ENCODE measurements around the gene CCDC85C. TPM values are rescaled to one million over a fixed set of nuclear protein-coding genes. Genes with fewer than 3 reads are reported as not detected.

CCDC85C gene
- total RNA-seq, 1 experiment from 2014 or later: 33.2 TPM

- no peak overlapping the region for H3K23ac ChIP-seq (ENCODE audit: insufficient read length, low read depth, low read length)
- H3K4me1 ChIP-seq (ENCODE audit: insufficient read depth, low read length): peaks cover 6% of the 10 kb centered on the region; the same call in 1 of the 2 replicates
- H4K8ac ChIP-seq (replicated peaks; ENCODE audit: insufficient read length, low read depth, low read length): no peak overlapping the region
- H2BK20ac ChIP-seq (ENCODE audit: low read depth, low read length, poor library complexity, severe bottlenecking): no peak overlapping the region
- no peak overlapping the region for H2AK5ac ChIP-seq (ENCODE audit: insufficient read length, low read length)
- H4K20me1 ChIP-seq (ENCODE audit: control insufficient read depth, insufficient read depth, insufficient read length): no peaks in the 10 kb centered on the region
- H2AFZ ChIP-seq (ENCODE audit: low read length): no peak overlapping the region
- no peak overlapping the region for H4K91ac ChIP-seq (ENCODE audit: insufficient read length, low read depth, low read length)
- Mint-ChIP-seq H3K27me3 (ENCODE audit: low read depth) (no peaks in the 10 kb centered on the region), H3K4me3 (no peak overlapping the region), H3K36me3 (ENCODE audit: insufficient read depth in 1 of 3, low read depth in 3 of 3) (peaks cover 23 to 90% (median 85%) of the 10 kb centered on the region in 3 experiments; a peak in 6 of 7 replicates), H3K9me3 (no peaks in the 10 kb centered on the region), H3K4me1 (peaks cover 7 to 19% of the 10 kb centered on the region in 2 experiments), H3K27ac (peak overlapping the region in 1 of 3 experiments; percentile 95; a peak in 2 of 7 replicates)
- no peak overlapping the region for H4K5ac ChIP-seq (ENCODE audit: insufficient read length, low read depth, low read length)
- H2BK12ac ChIP-seq (ENCODE audit: insufficient read length, low read depth, low read length): no peak overlapping the region
- H2BK15ac ChIP-seq (ENCODE audit: low read depth, low read length): no peak overlapping the region
- H3K9ac ChIP-seq (ENCODE audit: extremely low read depth, insufficient read length, low read length): no peak overlapping the region
- H3K23me2 ChIP-seq (ENCODE audit: insufficient read length, low read depth, low read length, poor library complexity, severe bottlenecking): no peaks in the 10 kb centered on the region
- TF ChIP-seq CTCF (conservative IDR thresholded peaks at IDR 0.05): no peak
- no peaks in the 10 kb centered on the region for H3K9me3 ChIP-seq (ENCODE audit: control insufficient read depth, low read depth, low read length)
- H3K14ac ChIP-seq (ENCODE audit: insufficient read depth, low read length): no peak overlapping the region
- no peak overlapping the region for H2BK120ac ChIP-seq (ENCODE audit: low read depth, low read length, poor library complexity, severe bottlenecking)
- no peak overlapping the region for H3K56ac ChIP-seq (ENCODE audit: insufficient read length, low read depth, low read length)
- no peak overlapping the region for H3K4me2 ChIP-seq (ENCODE audit: insufficient read depth, insufficient read length, low read length)
- no peak overlapping the region for H2BK5ac ChIP-seq (ENCODE audit: insufficient read length, low read length)
- H3T11ph ChIP-seq (ENCODE audit: low read length): no peak overlapping the region
- no peaks in the 10 kb centered on the region for H3K27me3 ChIP-seq (ENCODE audit: insufficient read depth, low read length)
- no peaks in the 10 kb centered on the region for H3K79me1 ChIP-seq (ENCODE audit: insufficient read depth, low read depth, low read length, poor library complexity, severe bottlenecking)
- no peak overlapping the region for H3K18ac ChIP-seq (ENCODE audit: insufficient read length, low read depth, low read length)
- WGBS (ENCODE audit: extremely low coverage, insufficient read length, low lambda C conversion rate): no CpG with 5 or more reads among the region's 4 CpGs
- peak overlapping the region; percentile 43 for H3K27ac ChIP-seq (ENCODE audit: insufficient read length, low read depth, low read length)
- H3K79me2 ChIP-seq (ENCODE audit: insufficient read depth, low read length): no peaks in the 10 kb centered on the region
- no peak overlapping the region for H3K4ac ChIP-seq (ENCODE audit: low read depth, low read length)
- no peak for DNase-seq
These were observed 100.1 kb downstream of the CCDC85C start for GRCh38 chr14:99503848-99504453.
